K562 (cell line): ENCODE results near the gene MYO16. TPM values are rescaled to one million over a fixed set of nuclear protein-coding genes. Genes with fewer than 3 reads are reported as not detected.

Experiments used
- BMI1 ChIP-seq: fragments of 150-350 bp; IDR thresholded peaks from 2 replicates; pipeline ENCODE4 v1.6.1; 2014; ENCODE audit warnings: low read length
- ETV6 ChIP-seq, 3 experiments: fragments of 150-350 bp in 1 of 3; sonication (generic) in 1 of 3; formaldehyde crosslinking in 1 of 3; IDR thresholded peaks; 2 replicates each; pipeline versions ENCODE4 v1.6.1 to v1.8.0; 2014 to 2022; ENCODE audit warnings: borderline replicate concordance in 2 of 3, low read depth in 2 of 3, antibody characterized with exemption in 1 of 3, low read length in 1 of 3, mild to moderate bottlenecking in 1 of 3, missing genetic modification reagents in 1 of 3
- POLR2B ChIP-seq: fragments of 450-650 bp; IDR thresholded peaks from 2 replicates; pipeline ENCODE4 v1.6.1; 2018; ENCODE audit warnings: low read depth; ENCODE audit not compliant: partially characterized antibody
- XRCC5 ChIP-seq: fragments of 200-400 bp; formaldehyde crosslinking; IDR thresholded peaks from 2 replicates; pipeline ENCODE4 v1.6.1; 2017; ENCODE audit warnings: low read depth, mild to moderate bottlenecking, low read length
- polyA plus RNA-seq, 8 experiments: library from polyadenylated mRNA; depleted of rRNA in 4 of 8; stranded (reverse) in 5 of 8; unstranded in 3 of 8; fragments of >200 nt; fragmentation: Nextera tagmentation in 2 of 8; fragmentation: Illumina TruSeq in 1 of 8; extraction: Ambion mirVana in 2 of 8; extraction: Trizol in 1 of 8; gene quantifications; 2 replicates each; pipeline versions ENCODE4 v1.2.1 to v1.2.3, GENCODE V29; 2011 to 2014; ENCODE audit warnings: inconsistent platforms in 1 of 8, missing spikeins in 1 of 8
- total RNA-seq, 7 experiments: library from RNA; depleted of rRNA in 6 of 7; stranded (reverse); fragments of >200 nt in 6 of 7; fragmentation: Illumina TruSeq in 2 of 7; extraction: Trizol in 2 of 7; gene quantifications; 2 replicates each; pipeline versions ENCODE4 v1.2.1 to v1.2.3, GENCODE V29; 2011 to 2021; ENCODE audit warnings: low replicate concordance in 1 of 7
- TF ChIP-seq, protein P1 (sequence below): fragments of 250-450 bp; sonication (Bioruptor Pico); IDR thresholded peaks from 2 replicates; pipeline ENCODE4 v1.4.0; 2020; ENCODE audit warnings: borderline replicate concordance
- TF ChIP-seq, protein P2 (sequence below): fragments of 250-450 bp; sonication (Bioruptor Pico); IDR thresholded peaks from 2 replicates; pipeline ENCODE4 v1.6.1; 2021; ENCODE audit warnings: mild to moderate bottlenecking
- TF ChIP-seq, protein P3 (sequence below): sonication (generic); formaldehyde crosslinking; IDR thresholded peaks from 2 replicates; pipeline ENCODE4 v1.8.1; 2023; ENCODE audit warnings: mild to moderate bottlenecking, missing genetic modification reagents

MYO16 gene
- total and polyA plus RNA-seq, 9 of the 15 experiments (the other 6 are each of a cell fraction or from before 2014, with no cell fraction given), result 4.3 to 45.7 (median 12.1) TPM

DNA sequence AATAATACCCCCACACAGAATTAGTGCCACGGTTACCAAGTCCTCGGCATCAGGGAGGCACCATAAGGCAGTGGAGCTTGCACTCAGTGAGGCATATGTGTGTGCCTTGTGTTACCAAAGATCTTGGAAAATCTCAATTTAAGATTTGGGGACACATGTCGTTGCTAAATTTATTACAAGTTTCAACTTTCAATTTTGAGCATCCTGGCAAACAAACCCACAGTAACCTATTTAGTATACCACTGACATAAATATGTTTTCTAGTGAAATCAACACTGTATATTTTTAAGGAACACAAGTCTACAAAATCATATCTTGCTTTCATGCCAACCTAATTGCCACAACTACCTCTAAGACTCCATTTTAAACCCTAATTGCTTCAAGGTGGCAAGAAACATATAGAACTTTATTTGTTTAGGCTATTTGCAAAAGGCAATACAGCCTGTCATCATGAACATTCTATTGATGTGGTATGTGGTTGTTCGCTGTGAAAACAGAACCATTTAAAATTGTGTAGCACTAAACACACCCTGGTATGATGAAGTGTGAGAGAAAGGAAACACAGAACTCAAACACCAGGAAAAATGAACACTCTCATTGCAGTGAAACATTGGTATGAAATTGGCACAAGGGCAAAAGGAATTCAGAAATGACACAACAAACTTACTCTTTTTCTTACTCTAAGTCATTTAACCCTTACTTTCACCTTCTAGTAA, 625.9 kb downstream of the MYO16 start (continued):
- TF ChIP-seq, protein P1, sequence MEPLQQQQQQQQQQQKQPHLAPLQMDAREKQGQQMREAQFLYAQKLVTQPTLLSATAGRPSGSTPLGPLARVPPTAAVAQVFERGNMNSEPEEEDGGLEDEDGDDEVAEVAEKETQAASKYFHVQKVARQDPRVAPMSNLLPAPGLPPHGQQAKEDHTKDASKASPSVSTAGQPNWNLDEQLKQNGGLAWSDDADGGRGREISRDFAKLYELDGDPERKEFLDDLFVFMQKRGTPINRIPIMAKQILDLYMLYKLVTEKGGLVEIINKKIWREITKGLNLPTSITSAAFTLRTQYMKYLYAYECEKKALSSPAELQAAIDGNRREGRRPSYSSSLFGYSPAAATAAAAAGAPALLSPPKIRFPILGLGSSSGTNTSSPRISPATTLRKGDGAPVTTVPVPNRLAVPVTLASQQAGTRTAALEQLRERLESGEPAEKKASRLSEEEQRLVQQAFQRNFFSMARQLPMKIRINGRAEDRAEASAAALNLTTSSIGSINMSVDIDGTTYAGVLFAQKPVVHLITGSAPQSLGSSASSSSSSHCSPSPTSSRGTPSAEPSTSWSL, result no peak
- no peak for TF ChIP-seq XRCC5
- no peak for TF ChIP-seq POLR2B
- TF ChIP-seq, protein P2, sequence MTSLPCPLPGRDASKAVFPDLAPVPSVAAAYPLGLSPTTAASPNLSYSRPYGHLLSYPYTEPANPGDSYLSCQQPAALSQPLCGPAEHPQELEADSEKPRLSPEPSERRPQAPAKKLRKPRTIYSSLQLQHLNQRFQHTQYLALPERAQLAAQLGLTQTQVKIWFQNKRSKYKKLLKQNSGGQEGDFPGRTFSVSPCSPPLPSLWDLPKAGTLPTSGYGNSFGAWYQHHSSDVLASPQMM (CRISPR knock-in tag), result no peak
- TF ChIP-seq, protein P3, sequence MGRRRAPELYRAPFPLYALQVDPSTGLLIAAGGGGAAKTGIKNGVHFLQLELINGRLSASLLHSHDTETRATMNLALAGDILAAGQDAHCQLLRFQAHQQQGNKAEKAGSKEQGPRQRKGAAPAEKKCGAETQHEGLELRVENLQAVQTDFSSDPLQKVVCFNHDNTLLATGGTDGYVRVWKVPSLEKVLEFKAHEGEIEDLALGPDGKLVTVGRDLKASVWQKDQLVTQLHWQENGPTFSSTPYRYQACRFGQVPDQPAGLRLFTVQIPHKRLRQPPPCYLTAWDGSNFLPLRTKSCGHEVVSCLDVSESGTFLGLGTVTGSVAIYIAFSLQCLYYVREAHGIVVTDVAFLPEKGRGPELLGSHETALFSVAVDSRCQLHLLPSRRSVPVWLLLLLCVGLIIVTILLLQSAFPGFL (CRISPR knock-in tag), result no peak
- TF ChIP-seq BMI1, result no peak
- TF ChIP-seq ETV6 (IDR thresholded peaks at IDR 0.05; ENCODE audit: borderline replicate concordance in 1 of 2, low read depth in 2 of 2, low read length in 1 of 2), result no peak
- TF ChIP-seq ETV6 (CRISPR knock-in tag; IDR thresholded peaks at IDR 0.05; ENCODE audit: borderline replicate concordance), result no peak
- TF ChIP-seq, all 486 proteins: peak for 0
